Measurements from ENCODE around the gene MPZL2. TPM values are rescaled to one million over a fixed set of nuclear protein-coding genes. Genes with fewer than 3 reads are reported as not detected.
A peak's percentile ranks its signal among the peaks of the same experiment; 100 is the strongest.

The MPZL2 gene
- total and polyA plus RNA-seq, 9 donors = 0.40 to 6.9 (median 0.88) TPM

DNA sequence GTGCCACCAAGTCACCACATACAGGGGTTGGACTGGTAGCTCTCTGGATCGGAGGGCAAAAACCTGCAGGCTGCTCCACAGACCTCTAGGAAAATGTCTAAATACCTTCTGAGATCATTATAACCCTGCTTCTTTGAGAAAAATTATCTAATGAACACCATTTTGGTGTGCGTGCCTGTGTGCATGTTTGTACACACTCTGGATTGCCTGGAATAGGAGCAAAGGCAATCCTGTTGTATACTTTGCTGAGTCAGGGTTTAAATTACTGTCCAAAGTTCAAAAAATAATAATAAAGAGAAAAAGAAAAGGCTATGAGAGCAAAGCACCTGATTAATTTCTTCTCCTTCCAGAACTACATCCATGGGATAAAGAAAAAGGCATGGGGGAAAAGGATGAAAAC, 50.3 kb downstream of the MPZL2 start:
- Histone ChIP-seq H3K9me3 (replicated peaks; ENCODE audit: control insufficient read depth, low read depth, low read length) (no peaks in the 10 kb centered on the region), H3K36me3 (ENCODE audit: control insufficient read depth, insufficient read depth, low read length) (no peaks in the 10 kb centered on the region), H3K27me3 (ENCODE audit: control insufficient read depth, insufficient read depth, low read length) (peaks cover 12% of the 10 kb centered on the region), H3K27ac (ENCODE audit: low read length) (no peak overlapping the region), H3K4me1 (ENCODE audit: control insufficient read depth, insufficient read depth, low read length) (no peaks in the 10 kb centered on the region), H3K4me3 (ENCODE audit: low read length) (no peak overlapping the region)
- no peak for DNase-seq
- WGBS (ENCODE audit: insufficient coverage) = no CpG with 5 or more reads among the region's 2 CpGs

DNA sequence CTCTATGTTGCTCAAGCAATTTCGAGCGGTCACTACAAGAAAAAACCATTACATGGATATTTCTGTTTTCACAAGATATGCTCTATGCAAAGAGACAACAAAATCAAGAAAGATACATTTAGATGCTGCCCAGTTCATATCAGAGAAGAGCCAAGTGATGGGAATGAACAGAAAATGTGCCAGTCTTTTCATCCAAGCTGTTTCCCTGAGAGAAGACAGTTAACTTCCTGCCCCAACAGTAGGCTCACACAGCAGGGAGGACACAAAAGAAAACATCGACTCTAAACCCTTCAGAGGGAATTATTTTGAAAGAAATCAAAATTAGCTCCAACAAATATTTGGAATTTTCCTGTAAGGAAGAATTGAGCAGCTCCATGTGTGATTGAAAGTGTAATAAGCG, 50.9 kb downstream of the MPZL2 start:
- peaks cover 10% of the 10 kb centered on the region for H3K27me3 ChIP-seq (ENCODE audit: control insufficient read depth, insufficient read depth, low read length)
- no CpG with 5 or more reads among the region's 4 CpGs for WGBS (ENCODE audit: insufficient coverage)
- H3K4me1 ChIP-seq (ENCODE audit: control insufficient read depth, insufficient read depth, low read length) = no peaks in the 10 kb centered on the region
- H3K36me3 ChIP-seq (ENCODE audit: control insufficient read depth, insufficient read depth, low read length) = no peaks in the 10 kb centered on the region
- H3K27ac ChIP-seq (ENCODE audit: low read length) = no peak overlapping the region
- H3K4me3 ChIP-seq (ENCODE audit: low read length) = no peak overlapping the region
- no peaks in the 10 kb centered on the region for H3K9me3 ChIP-seq (replicated peaks; ENCODE audit: control insufficient read depth, low read depth, low read length)
- no peak for DNase-seq

DNA sequence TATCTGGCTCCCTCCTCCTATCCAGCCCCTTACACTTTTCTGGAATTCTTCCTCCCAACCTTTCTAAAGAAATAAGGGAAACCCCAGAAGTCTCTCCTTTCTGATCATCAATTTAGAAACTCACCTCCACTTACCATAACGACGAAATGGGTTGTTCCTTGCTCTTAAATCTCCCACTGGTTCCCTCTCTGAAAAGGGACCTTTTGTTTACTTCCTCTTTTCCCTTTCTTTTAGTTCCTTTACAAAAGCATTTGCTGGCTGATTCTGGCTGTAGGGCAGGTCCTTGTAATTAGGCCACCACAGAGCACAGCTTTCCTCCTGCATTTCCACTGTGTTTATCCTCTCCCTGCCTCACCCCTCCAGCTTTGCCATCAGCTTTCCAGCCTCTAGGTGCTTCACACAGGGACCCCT, 51.3 kb downstream of the MPZL2 start:
- no peaks in the 10 kb centered on the region for H3K36me3 ChIP-seq (ENCODE audit: control insufficient read depth, insufficient read depth, low read length)
- DNase-seq = peak; percentile 38
- H3K27me3 ChIP-seq (ENCODE audit: control insufficient read depth, insufficient read depth, low read length) = peaks cover 10% of the 10 kb centered on the region
- 76% methylated on average over 2 of the region's 2 CpGs for WGBS (ENCODE audit: insufficient coverage)
- no peaks in the 10 kb centered on the region for H3K4me1 ChIP-seq (ENCODE audit: control insufficient read depth, insufficient read depth, low read length)
- H3K9me3 ChIP-seq (replicated peaks; ENCODE audit: control insufficient read depth, low read depth, low read length) = no peaks in the 10 kb centered on the region
- H3K4me3 ChIP-seq (ENCODE audit: low read length) = no peak overlapping the region
- no peak overlapping the region for H3K27ac ChIP-seq (ENCODE audit: low read length)

DNA sequence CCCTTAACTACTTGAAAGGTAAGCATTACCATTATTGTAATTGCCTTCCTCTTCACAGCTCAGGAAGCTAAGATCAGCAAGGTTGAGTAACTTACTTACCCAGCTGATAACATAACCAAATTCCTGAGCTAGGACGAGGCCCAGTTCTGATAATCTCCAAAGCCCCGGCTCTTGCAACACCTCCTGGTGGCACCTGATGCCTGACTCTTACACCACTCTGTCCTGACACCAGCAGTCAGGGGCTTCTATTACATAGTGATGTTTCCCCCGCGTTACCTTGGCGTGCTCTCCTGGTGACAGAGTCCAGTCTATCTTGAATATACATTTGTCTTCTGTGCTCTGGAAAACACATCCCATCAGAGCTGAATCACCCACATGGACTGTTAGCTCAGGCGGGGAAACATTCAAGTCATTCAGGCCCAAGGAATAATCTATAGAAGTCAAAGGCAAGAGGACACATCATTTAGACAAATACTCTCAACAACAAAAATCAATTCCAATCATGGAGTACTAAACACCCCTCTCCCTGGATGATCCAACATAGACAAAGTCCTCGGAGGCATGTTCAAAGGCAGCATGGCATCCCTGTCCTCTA, 51.9 kb downstream of the MPZL2 start:
- DNase-seq = peak; percentile 19
- Histone ChIP-seq H3K36me3 (ENCODE audit: control insufficient read depth, insufficient read depth, low read length) (no peaks in the 10 kb centered on the region), H3K9me3 (replicated peaks; ENCODE audit: control insufficient read depth, low read depth, low read length) (no peaks in the 10 kb centered on the region), H3K4me1 (ENCODE audit: control insufficient read depth, insufficient read depth, low read length) (no peaks in the 10 kb centered on the region), H3K4me3 (ENCODE audit: low read length) (no peak overlapping the region), H3K27me3 (ENCODE audit: control insufficient read depth, insufficient read depth, low read length) (peaks cover 10% of the 10 kb centered on the region), H3K27ac (ENCODE audit: low read length) (no peak overlapping the region)
- WGBS (ENCODE audit: insufficient coverage) = 59% methylated on average over 6 of the region's 7 CpGs

DNA sequence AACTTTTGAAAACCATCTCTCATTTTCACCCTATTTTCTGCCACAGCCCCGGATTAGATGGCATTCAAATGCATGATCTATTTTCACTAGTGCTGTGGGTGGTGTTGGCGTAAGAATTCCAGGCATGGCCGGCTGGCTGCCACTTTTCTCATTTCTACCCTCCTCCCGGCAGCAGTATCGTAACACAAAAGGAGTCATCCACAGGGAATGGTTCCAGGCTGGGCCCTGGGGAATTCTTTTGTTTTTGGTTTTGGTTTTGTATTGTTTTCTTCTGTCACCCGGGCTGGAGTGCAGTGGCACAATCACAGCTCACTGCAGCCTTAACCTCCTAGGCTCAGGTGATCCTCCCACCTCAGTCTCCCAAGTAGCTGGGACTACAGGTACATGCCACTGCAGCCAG, 53.1 kb downstream of the MPZL2 start:
- no CpG with 5 or more reads among the region's 6 CpGs for WGBS (ENCODE audit: insufficient coverage)
- Histone ChIP-seq H3K27ac (ENCODE audit: low read length) (no peak overlapping the region), H3K27me3 (ENCODE audit: control insufficient read depth, insufficient read depth, low read length) (peaks cover 11% of the 10 kb centered on the region), H3K4me3 (ENCODE audit: low read length) (no peak overlapping the region), H3K4me1 (ENCODE audit: control insufficient read depth, insufficient read depth, low read length) (no peaks in the 10 kb centered on the region), H3K9me3 (replicated peaks; ENCODE audit: control insufficient read depth, low read depth, low read length) (no peaks in the 10 kb centered on the region), H3K36me3 (ENCODE audit: control insufficient read depth, insufficient read depth, low read length) (no peaks in the 10 kb centered on the region)
- DNase-seq = no peak

DNA sequence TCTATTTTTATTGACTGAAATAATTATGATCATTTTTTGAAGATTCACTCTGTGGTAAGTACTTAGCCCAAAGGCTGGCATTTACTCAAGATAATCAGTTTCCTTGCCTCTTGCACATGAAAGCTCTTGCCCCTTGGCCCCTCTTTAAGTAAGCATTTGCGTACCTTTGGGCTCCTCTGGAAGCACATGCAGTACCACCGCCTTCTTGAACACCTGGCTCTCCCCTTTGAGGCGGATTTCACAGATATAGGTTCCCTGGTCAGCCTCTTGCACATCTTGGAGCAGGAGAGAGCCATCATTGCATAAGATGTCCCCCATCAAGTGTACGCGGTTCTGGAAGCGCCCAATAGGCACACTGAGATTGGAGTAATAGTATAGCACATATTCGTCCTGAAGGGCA, 53.8 kb downstream of the MPZL2 start:
- no peak for DNase-seq
- Histone ChIP-seq H3K4me3 (ENCODE audit: low read length) (no peak overlapping the region), H3K4me1 (ENCODE audit: control insufficient read depth, insufficient read depth, low read length) (no peaks in the 10 kb centered on the region), H3K27me3 (ENCODE audit: control insufficient read depth, insufficient read depth, low read length) (peaks cover 10% of the 10 kb centered on the region), H3K9me3 (replicated peaks; ENCODE audit: control insufficient read depth, low read depth, low read length) (no peaks in the 10 kb centered on the region), H3K36me3 (ENCODE audit: control insufficient read depth, insufficient read depth, low read length) (no peaks in the 10 kb centered on the region), H3K27ac (ENCODE audit: low read length) (no peak overlapping the region)
- 91% methylated on average over 6 of the region's 7 CpGs for WGBS (ENCODE audit: insufficient coverage)

DNA sequence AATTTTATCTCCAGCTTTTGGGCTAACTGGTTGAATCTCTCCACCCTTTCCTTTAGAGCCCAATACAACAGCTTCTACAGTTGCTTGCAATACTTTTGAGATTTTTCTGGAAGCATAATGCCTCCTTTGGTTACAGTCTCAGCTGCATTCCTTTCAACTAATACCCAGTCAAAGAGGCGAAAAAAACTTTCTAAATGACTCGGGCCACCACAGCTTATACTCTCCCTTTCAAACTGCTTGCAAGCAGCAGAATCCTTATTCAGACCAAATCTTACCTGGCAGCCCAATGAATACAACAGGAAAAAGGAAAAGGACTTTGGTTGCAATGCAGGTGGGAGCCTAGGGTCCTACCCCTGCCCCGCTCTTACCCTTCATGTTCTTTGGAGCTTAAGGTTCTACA, 55.1 kb downstream of the MPZL2 start:
- Histone ChIP-seq H3K36me3 (ENCODE audit: control insufficient read depth, insufficient read depth, low read length) (no peaks in the 10 kb centered on the region), H3K4me3 (ENCODE audit: low read length) (no peak overlapping the region), H3K27me3 (ENCODE audit: control insufficient read depth, insufficient read depth, low read length) (peaks cover 10% of the 10 kb centered on the region), H3K27ac (ENCODE audit: low read length) (no peak overlapping the region), H3K4me1 (ENCODE audit: control insufficient read depth, insufficient read depth, low read length) (no peaks in the 10 kb centered on the region), H3K9me3 (replicated peaks; ENCODE audit: control insufficient read depth, low read depth, low read length) (no peaks in the 10 kb centered on the region)
- DNase-seq = no peak
- no CpG with 5 or more reads among the region's 3 CpGs for WGBS (ENCODE audit: insufficient coverage)

DNA sequence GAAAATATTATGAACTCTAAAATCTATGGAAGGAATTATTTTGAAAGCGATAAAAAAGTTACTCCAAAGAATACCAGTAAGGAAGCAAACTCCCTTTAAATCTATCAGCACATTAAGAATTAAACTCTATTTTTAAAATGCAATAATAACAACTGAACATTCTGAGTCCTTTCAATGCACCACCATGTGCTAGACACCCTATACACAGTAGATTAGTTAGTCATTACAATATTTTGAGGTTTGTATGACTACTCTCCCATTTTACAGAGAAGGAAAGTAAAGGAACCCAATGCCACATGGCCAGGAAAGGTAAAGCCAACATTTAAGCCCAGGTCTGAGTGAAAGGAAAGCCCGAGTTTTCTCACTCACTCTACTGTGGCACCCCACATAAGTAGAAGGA, 57.0 kb downstream of the MPZL2 start:
- Histone ChIP-seq H3K27ac (ENCODE audit: low read length) (peak overlapping the region; percentile 47), H3K9me3 (replicated peaks; ENCODE audit: control insufficient read depth, low read depth, low read length) (no peaks in the 10 kb centered on the region), H3K4me3 (ENCODE audit: low read length) (no peak overlapping the region), H3K27me3 (ENCODE audit: control insufficient read depth, insufficient read depth, low read length) (peaks cover 5% of the 10 kb centered on the region), H3K4me1 (ENCODE audit: control insufficient read depth, insufficient read depth, low read length) (no peaks in the 10 kb centered on the region), H3K36me3 (ENCODE audit: control insufficient read depth, insufficient read depth, low read length) (no peaks in the 10 kb centered on the region)
- no CpG with 5 or more reads among the region's 2 CpGs for WGBS (ENCODE audit: insufficient coverage)
- DNase-seq = no peak

DNA sequence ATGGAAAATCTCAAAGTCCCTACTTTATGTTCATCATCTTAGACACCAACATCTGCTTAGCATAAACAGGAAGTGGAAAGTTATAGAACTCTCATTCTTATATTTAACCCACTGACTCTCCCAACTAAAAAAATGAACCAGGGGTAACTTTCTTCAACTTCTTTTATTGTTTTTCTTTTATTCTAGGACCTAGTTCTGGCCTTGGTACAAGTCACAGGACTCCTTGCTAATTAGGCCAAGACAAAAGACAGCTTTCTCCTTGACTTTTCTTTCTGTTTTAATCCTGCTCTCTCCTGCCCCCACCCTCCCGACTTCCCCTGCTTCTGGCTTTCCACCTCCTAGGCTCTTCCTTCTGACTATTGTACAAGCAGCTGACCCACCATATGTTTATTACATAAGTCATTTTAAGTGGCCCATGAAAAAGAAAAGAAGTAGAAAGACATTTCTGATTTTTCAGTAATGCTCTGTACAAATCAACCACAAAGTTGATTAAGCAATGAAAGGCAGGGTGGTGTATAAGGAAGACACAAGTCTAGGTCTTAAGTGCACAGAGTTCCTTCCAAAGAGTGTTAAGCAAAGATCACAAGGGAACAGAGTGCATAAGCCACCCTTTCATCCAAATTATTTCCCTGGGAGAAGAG, 57.6 kb downstream of the MPZL2 start:
- peaks cover 5% of the 10 kb centered on the region for H3K27me3 ChIP-seq (ENCODE audit: control insufficient read depth, insufficient read depth, low read length)
- H3K27ac ChIP-seq (ENCODE audit: low read length) = peak overlapping the region; percentile 47
- no CpG with 5 or more reads among the region's 1 CpG for WGBS (ENCODE audit: insufficient coverage)
- H3K4me3 ChIP-seq (ENCODE audit: low read length) = no peak overlapping the region
- no peaks in the 10 kb centered on the region for H3K4me1 ChIP-seq (ENCODE audit: control insufficient read depth, insufficient read depth, low read length)
- no peaks in the 10 kb centered on the region for H3K9me3 ChIP-seq (replicated peaks; ENCODE audit: control insufficient read depth, low read depth, low read length)
- peak; percentile 42 for DNase-seq
- H3K36me3 ChIP-seq (ENCODE audit: control insufficient read depth, insufficient read depth, low read length) = no peaks in the 10 kb centered on the region

DNA sequence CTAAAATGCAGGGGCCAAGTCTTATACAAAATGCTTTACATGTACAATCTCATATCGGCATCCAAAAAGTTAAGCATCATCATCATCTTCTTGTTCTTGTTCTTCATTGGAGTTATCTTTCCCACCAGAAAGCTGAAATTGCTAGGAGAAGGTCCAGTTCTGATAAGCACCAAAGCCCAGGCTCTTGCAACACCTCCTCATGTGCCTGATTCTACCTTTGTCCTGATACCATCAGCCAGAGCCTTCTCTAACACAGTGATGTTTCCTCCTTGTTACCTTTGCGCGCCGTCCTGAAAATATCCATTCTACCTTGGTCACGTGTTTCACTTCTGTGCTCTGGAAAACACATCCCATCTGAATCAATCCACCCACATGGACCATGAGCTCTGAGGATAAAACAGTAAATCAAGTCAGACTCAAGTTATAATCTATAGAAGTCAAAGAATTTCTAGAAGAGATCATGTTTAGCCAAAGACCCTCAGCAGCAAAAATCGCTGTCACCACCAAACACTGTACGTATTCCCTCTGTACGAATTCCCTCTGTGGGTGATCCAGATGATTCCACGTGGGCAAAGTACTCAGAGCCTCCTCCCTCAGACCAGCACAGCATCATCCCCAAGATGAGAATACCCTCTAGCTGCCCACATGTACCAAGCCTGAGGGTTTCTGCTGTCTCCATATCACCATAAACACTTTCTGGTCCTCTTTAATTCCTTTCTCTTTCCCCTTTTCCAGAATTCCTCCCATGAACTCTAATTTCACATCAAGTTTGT, 58.3 kb downstream of the MPZL2 start:
- 86% methylated on average over 8 of the region's 9 CpGs for WGBS (ENCODE audit: insufficient coverage)
- Histone ChIP-seq H3K27me3 (ENCODE audit: control insufficient read depth, insufficient read depth, low read length) (peaks cover 5% of the 10 kb centered on the region), H3K4me3 (ENCODE audit: low read length) (no peak overlapping the region), H3K9me3 (replicated peaks; ENCODE audit: control insufficient read depth, low read depth, low read length) (no peaks in the 10 kb centered on the region), H3K27ac (ENCODE audit: low read length) (no peak overlapping the region), H3K4me1 (ENCODE audit: control insufficient read depth, insufficient read depth, low read length) (no peaks in the 10 kb centered on the region), H3K36me3 (ENCODE audit: control insufficient read depth, insufficient read depth, low read length) (no peaks in the 10 kb centered on the region)
- no peak for DNase-seq
